ENCODE data around the gene ROR1. TPM values are rescaled to one million over a fixed set of nuclear protein-coding genes. Genes with fewer than 3 reads are reported as not detected.

ROR1 gene
- total and polyA plus RNA-seq, 2 donors (not counting 3 experiments of a cell fraction or from before 2014, with no cell fraction given), result 2.6 to 3.5 TPM

DNA sequence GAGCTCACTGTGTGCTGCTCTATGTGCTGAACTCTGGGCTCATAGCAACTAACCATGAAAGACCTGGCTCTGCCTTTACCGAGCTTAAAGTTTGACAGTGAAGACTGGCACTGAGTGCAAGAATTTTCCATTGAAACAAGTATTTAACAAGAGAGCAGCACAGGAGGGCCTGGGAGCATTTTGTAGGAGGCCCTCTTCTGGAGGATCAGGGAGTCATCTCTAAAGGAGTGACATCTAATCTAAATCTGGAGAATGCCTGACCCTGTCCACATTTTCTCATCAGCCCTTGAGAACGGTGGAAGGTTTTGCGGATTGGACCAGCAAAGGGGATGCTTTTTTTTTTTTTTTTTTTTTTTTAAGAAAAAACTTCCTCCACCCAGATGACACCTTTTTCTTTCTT lies 150.8 kb downstream of the ROR1 start:
- H3K9ac ChIP-seq (replicated peaks; ENCODE audit: extremely low read depth, insufficient read depth, low read length), result no peak overlapping the region
- no peak overlapping the region for H2AFZ ChIP-seq (ENCODE audit: low read depth, low read length)
- DNase-seq (ENCODE audit: low read depth, low spot score), result no peak
- H4K20me1 ChIP-seq (replicated peaks; ENCODE audit: control insufficient read depth, extremely low read depth, insufficient read depth, low read length), result no peaks in the 10 kb centered on the region
- dilution Hi-C loops (cut with MboI; ENCODE audit: extremely low pct_ligation_motif_present, low sequenced_read_pairs), result no loop called here
- ChIA-PET POLR2A (no interaction called here), CTCF (interaction anchor here (6.4 kb wide), 1 partner anchor 214 kb away, joined by 71 read pairs; no protein-coding TSS in a partner anchor)
- no peaks in the 10 kb centered on the region for H3K9me1 ChIP-seq (replicated peaks; ENCODE audit: control insufficient read depth, extremely low read depth, insufficient read depth, low read length)
- no peaks in the 10 kb centered on the region for H3K79me2 ChIP-seq (ENCODE audit: control insufficient read depth, insufficient read depth, low read length)
- H3K4me1 ChIP-seq (ENCODE audit: control insufficient read depth, extremely low read depth, insufficient read depth, low read length), result peaks cover 15% of the 10 kb centered on the region
- no peaks in the 10 kb centered on the region for H3K9me3 ChIP-seq (replicated peaks; ENCODE audit: control insufficient read depth, insufficient read depth, low read length)
- intact Hi-C loops (cut with micrococcal nuclease), result loop anchor here (5.0 kb wide), 3 partner anchors 83 to 307 kb away; no protein-coding TSS in a partner anchor
- FAIRE-seq, result no peak
- no peaks in the 10 kb centered on the region for H3K27me3 ChIP-seq (ENCODE audit: control insufficient read depth in 2 of 2, insufficient read depth in 2 of 2, low read length in 2 of 2)
- H3K27ac ChIP-seq (ENCODE audit: insufficient read depth, low read depth, low read length), result no peak overlapping the region
- H3K36me3 ChIP-seq (ENCODE audit: control insufficient read depth in 2 of 2, extremely low read depth in 1 of 2, insufficient read depth in 2 of 2, low read length in 2 of 2), result no peaks in the 10 kb centered on the region
- no peak overlapping the region for H3K4me3 ChIP-seq (replicated peaks in 1 of 3; ENCODE audit: insufficient read depth in 1 of 3, low read depth in 1 of 3, low read length in 3 of 3)
- TF ChIP-seq MYC (IDR thresholded peaks at IDR 0.05; ENCODE audit: low read depth, low read length), result no peak
- no peak for TF ChIP-seq JUN (IDR thresholded peaks at IDR 0.05; ENCODE audit: borderline replicate concordance, insufficient read depth, insufficient read length, low read depth)
- no peak for TF ChIP-seq FOS (IDR thresholded peaks at IDR 0.05; ENCODE audit: borderline replicate concordance, insufficient read depth, low read length)
- TF ChIP-seq, protein P1, sequence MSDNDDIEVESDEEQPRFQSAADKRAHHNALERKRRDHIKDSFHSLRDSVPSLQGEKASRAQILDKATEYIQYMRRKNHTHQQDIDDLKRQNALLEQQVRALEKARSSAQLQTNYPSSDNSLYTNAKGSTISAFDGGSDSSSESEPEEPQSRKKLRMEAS (IDR thresholded peaks at IDR 0.05; ENCODE audit: insufficient read depth, insufficient read length), result no peak
- TF ChIP-seq POLR2AphosphoS5 (IDR thresholded peaks at IDR 0.05; ENCODE audit: insufficient read depth, low read depth, low read length), result no peak
- no peak for TF ChIP-seq GATA2 (IDR thresholded peaks at IDR 0.05; ENCODE audit: insufficient read depth, insufficient read length, low read depth, low read length)
- TF ChIP-seq POLR2A (IDR thresholded peaks at IDR 0.05; ENCODE audit: low read depth, low read length), result no peak
- TF ChIP-seq, protein P2, sequence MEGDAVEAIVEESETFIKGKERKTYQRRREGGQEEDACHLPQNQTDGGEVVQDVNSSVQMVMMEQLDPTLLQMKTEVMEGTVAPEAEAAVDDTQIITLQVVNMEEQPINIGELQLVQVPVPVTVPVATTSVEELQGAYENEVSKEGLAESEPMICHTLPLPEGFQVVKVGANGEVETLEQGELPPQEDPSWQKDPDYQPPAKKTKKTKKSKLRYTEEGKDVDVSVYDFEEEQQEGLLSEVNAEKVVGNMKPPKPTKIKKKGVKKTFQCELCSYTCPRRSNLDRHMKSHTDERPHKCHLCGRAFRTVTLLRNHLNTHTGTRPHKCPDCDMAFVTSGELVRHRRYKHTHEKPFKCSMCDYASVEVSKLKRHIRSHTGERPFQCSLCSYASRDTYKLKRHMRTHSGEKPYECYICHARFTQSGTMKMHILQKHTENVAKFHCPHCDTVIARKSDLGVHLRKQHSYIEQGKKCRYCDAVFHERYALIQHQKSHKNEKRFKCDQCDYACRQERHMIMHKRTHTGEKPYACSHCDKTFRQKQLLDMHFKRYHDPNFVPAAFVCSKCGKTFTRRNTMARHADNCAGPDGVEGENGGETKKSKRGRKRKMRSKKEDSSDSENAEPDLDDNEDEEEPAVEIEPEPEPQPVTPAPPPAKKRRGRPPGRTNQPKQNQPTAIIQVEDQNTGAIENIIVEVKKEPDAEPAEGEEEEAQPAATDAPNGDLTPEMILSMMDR (IDR thresholded peaks at IDR 0.05; ENCODE audit: extremely low read depth in 1 of 2, insufficient read depth in 1 of 2, low read depth in 1 of 2, low read length in 2 of 2), result no peak
- no peak for TF ChIP-seq EZH2 (IDR thresholded peaks at IDR 0.05; ENCODE audit: borderline replicate concordance, low read depth, low read length, severe bottlenecking)
- no peak overlapping the region for H3K4me2 ChIP-seq (ENCODE audit: insufficient read depth, low read length)
- BruUV-seq (replicated peaks), result no TSS peak

Data from endothelial cell of umbilical vein (primary cell).